Mucosa of descending colon (tissue), 3 donors: ENCODE data around the gene GATD1. TPM values are rescaled to one million over a fixed set of nuclear protein-coding genes. Genes with fewer than 3 reads are reported as not detected.
A peak's percentile ranks its signal among the peaks of the same experiment; 100 is the strongest.

Experiments
- ATAC-seq: fragments of 200-7000 bp; cut with Tn5 transposase; one replicate; pipeline ENCODE4 v1.9.1; 2020; ENCODE audit warnings: mild to moderate bottlenecking, moderate library complexity
- DNase-seq, 3 donors: peaks; one replicate each; pipeline ENCODE4 v3.0.0-alpha.2; 2020
- H3K36me3 ChIP-seq: fragments of 200-600 bp; one replicate; pipeline ENCODE4 v1.8.0; 2021; ENCODE audit warnings: low read depth, mild to moderate bottlenecking
- H3K4me1 ChIP-seq: fragments of 200-600 bp; one replicate; pipeline ENCODE4 v1.8.0; 2021; ENCODE audit warnings: low read depth, mild to moderate bottlenecking
- H3K4me3 ChIP-seq: fragments of 200-600 bp; one replicate; pipeline ENCODE4 v1.8.0; 2021; ENCODE audit warnings: mild to moderate bottlenecking
- H3K9me3 ChIP-seq: fragments of 200-600 bp; one replicate; pipeline ENCODE4 v1.8.0; 2021; ENCODE audit warnings: mild to moderate bottlenecking
- intact Hi-C, 2 donors: fragments of 100-400 bp; cut with DNase I in 1 of 2; cut with micrococcal nuclease in 1 of 2; formaldehyde crosslinking; loops; one replicate each; pipeline versions ENCODE4 v1.11.0 to v1.11.1; 2022; cut with DNase I, micrococcal nuclease
- total RNA-seq, 3 donors: library from RNA; stranded (reverse); fragmentation: NEBNext Ultra II Directional in 2 of 3; extraction: Animal tissue kit (Norgen Biotek cat#: 25700) in 2 of 3; gene quantifications; one replicate each; pipeline versions ENCODE4 v1.2.1 to v1.2.4, GENCODE V29; 2021 to 2023
- TF ChIP-seq, protein P1 (sequence below): fragments of 200-600 bp; IDR thresholded peaks from one replicate; pipeline ENCODE4 v1.8.0; 2022; ENCODE audit warnings: antibody characterized with exemption, mild to moderate bottlenecking
- donor health status: DM: no; HTN: no; CAD: no; lungs with moderate emphysema.
- donor health status: DM: no; HTN: no; CAD: no.
- donor health status: DM: no; HTN: yes; CAD: no.

GATD1 gene
- total RNA-seq, 3 donors from 2014 or later = 51.9 to 58.8 (median 57.4) TPM

GRCh38 chr11:761526-762108 is 15.7 kb downstream of the GATD1 start:
- Histone ChIP-seq H3K9me3 (no peaks in the 10 kb centered on the region), H3K4me1 (peaks cover 9% of the 10 kb centered on the region), H3K4me3 (no peak overlapping the region), H3K36me3 (peaks cover 6% of the 10 kb centered on the region)
- DNase-seq (no peak), ATAC-seq (no peak)
- TF ChIP-seq, protein P1, sequence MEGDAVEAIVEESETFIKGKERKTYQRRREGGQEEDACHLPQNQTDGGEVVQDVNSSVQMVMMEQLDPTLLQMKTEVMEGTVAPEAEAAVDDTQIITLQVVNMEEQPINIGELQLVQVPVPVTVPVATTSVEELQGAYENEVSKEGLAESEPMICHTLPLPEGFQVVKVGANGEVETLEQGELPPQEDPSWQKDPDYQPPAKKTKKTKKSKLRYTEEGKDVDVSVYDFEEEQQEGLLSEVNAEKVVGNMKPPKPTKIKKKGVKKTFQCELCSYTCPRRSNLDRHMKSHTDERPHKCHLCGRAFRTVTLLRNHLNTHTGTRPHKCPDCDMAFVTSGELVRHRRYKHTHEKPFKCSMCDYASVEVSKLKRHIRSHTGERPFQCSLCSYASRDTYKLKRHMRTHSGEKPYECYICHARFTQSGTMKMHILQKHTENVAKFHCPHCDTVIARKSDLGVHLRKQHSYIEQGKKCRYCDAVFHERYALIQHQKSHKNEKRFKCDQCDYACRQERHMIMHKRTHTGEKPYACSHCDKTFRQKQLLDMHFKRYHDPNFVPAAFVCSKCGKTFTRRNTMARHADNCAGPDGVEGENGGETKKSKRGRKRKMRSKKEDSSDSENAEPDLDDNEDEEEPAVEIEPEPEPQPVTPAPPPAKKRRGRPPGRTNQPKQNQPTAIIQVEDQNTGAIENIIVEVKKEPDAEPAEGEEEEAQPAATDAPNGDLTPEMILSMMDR = no peak
- intact Hi-C loops = no loop called here

- TF ChIP-seq, protein P1 = no peak
- DNase-seq = no peak
Observed at GRCh38 chr11:760236-760635, 17.1 kb downstream of the GATD1 start.

GRCh38 chr11:749731-750130 is 27.6 kb downstream of the GATD1 start:
- peaks cover 22% of the 10 kb centered on the region for H3K4me1 ChIP-seq
- ATAC-seq = no peak
- intact Hi-C loops = no loop called here
- TF ChIP-seq, protein P1 = no peak
- no peaks in the 10 kb centered on the region for H3K36me3 ChIP-seq
- no peak overlapping the region for H3K4me3 ChIP-seq
- no peaks in the 10 kb centered on the region for H3K9me3 ChIP-seq
- no peak for DNase-seq

More at GRCh38 chr11:760236-760635, 17.1 kb downstream of the GATD1 start:
- intact Hi-C loops = no loop called here
- no peak for ATAC-seq
- H3K4me1 ChIP-seq = peaks cover 9% of the 10 kb centered on the region
- H3K4me3 ChIP-seq = no peak overlapping the region
- H3K36me3 ChIP-seq = peaks cover 6% of the 10 kb centered on the region
- H3K9me3 ChIP-seq = no peaks in the 10 kb centered on the region

DNA sequence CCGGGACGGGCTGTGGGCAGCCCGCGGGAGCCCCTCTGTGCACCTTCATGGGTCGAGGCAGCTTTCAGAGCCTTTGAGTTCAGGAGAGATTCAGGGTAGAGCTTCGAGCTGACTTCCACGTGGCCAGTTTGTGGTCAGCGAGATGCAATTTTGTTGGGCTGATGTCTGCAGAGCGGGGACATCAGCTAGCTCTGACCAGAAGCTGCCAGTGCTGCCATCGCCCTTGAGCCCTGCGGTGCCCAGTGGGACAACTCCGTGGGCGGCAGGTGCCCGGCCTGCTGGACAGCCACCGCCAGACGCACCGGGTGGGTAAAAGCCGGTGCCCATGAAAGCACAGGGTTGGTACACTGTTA is 29.3 kb downstream of the GATD1 start:
- Histone ChIP-seq H3K4me3 (peak overlapping the region; percentile 94), H3K9me3 (no peaks in the 10 kb centered on the region), H3K4me1 (peaks cover 22% of the 10 kb centered on the region), H3K36me3 (no peaks in the 10 kb centered on the region)
- TF ChIP-seq, protein P1 = no peak
- DNase-seq = peak in 2 of 3 donors; percentile 42 to 61
- intact Hi-C loops = no loop called here
- peak; percentile 14 for ATAC-seq

DNA sequence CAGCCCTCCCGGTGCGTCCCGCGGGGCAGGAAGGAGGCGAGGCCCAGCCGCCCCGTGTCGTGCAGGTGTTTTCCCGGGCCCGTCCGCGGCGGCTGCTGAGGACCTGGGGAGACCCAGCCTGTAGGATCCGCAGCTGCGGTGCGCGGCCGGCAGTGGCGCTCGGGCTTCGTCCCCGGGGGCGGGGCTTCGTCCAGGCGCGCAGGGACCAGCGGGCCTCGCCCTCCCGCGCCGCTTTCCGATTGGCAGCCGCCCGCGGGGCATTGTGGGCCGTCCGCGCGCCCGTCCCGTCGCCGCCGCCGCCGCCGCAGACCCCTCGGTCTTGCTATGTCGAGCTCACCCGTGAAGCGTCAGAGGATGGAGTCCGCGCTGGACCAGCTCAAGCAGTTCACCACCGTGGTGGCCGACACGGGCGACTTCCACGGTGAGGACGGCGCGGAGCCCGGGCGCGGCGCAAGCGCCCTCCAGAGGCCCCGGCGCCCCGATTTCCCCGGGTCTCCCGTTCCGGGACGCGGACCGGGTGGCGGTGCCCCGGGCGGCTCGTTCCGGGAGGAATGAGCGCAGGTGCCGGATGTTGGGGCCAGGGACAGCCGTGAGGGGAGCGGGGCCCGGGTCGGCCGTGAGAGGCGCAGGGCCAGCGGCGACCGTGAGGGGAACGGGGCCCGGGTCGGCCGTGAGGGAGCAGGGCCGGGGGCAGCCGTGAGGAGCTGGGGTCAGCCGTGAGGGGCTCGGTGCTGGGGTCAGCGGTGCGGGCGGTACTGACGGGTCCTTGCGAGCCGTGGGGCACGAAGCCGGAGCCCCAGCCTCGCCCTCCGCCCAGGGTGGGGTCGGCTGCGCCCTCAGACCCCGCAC is 29.9 kb downstream of the GATD1 start, which contains the start of gene TALDO1:
Gene TALDO1 (plus strand): TSS at position 307 of the 849 bp plus-strand sequence. CDS start 18 bp downstream, at position 325.
- H3K9me3 ChIP-seq = no peaks in the 10 kb centered on the region
- DNase-seq = peak; percentile 91 to 94 (median 94)
- peaks cover 22% of the 10 kb centered on the region for H3K4me1 ChIP-seq
- H3K36me3 ChIP-seq = no peaks in the 10 kb centered on the region
- peak within 1 kb of the TSS; percentile 94 for H3K4me3 ChIP-seq
- TF ChIP-seq, protein P1 = no peak
- intact Hi-C loops = no loop called here
- peak; percentile 99 for ATAC-seq
